Measurements from ENCODE around the gene PTPRD.

DNA sequence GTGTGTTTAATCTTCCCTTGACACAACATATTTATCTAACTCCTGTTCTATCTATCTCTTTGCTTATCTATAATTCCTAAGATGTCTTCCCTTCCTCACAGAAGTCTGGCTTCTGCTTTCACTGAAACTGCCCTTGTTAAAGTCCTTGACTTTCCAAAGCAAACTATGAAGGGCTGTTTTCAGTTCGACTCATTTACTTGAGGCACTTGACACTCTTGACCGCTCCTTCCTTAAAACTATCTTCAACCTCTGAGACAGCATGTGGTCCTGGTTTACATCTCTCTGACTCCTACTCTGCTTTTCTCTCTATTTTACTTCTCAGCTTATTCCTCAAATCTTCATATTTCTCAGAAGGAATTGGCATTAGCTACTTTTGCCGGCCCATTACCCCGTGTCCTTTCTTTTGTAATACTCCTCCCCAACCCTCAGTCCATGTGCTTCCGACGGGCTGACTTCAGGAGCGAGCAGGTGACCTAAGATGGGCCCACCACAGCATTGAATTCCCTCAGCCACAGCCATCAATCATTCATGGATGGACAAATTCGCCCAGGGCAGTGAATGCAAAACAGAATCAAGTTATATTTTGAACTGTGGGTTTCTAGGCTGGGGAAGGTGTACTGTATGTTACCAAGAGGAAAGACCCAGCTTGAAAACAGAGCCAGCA is 1089.2 kb downstream of the PTPRD start:
- TF ChIP-seq, protein P1, sequence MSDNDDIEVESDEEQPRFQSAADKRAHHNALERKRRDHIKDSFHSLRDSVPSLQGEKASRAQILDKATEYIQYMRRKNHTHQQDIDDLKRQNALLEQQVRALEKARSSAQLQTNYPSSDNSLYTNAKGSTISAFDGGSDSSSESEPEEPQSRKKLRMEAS (IDR thresholded peaks at IDR 0.05): no peak
- TF ChIP-seq YY1 (IDR thresholded peaks at IDR 0.05; ENCODE audit: extremely low read depth, insufficient replicate concordance, low read depth, low read length): no peak
